SK-N-MC (cell line): ENCODE results near the gene ARHGAP31.
"Not testable (repeated sequence)": the region's sequence is repeated elsewhere in the genome, so short reads cannot be mapped to it uniquely, and the experiment has no call there.

Experiments used
- EZH2 ChIP-seq: fragments of 200-600 bp; sonication (generic); IDR thresholded peaks from one replicate; pipeline ENCODE4 v1.6.1; 2017; ENCODE audit warnings: antibody characterized with exemption
- POLR2AphosphoS5 ChIP-seq: IDR thresholded peaks from 2 replicates; pipeline ENCODE4 v1.6.1; 2012; ENCODE audit warnings: mild to moderate bottlenecking, low read depth, low read length, borderline replicate concordance

GRCh38 chr3:119270212-119270611, 24.0 kb upstream of the ARHGAP31 start:
- not testable (repeated sequence) for TF ChIP-seq POLR2AphosphoS5, EZH2
